Stimulated activated CD4-positive, alpha-beta T cell treated with anti-CD3 and anti-CD28 coated beads, TNF-alpha, amount 100 ng/mL, for 4 hours (primary cell): ENCODE data around the gene TBX15.
"Not testable (repeated sequence)": the region's sequence is repeated elsewhere in the genome, so short reads cannot be mapped to it uniquely, and the experiment has no call there.

Source experiments
- DNase-seq, 3 experiments: peaks; one replicate each; pipeline ENCODE4 v3.0.0-alpha.2; 2020; ENCODE audit warnings: low read depth in 3 of 3

TBX15 gene

DNA sequence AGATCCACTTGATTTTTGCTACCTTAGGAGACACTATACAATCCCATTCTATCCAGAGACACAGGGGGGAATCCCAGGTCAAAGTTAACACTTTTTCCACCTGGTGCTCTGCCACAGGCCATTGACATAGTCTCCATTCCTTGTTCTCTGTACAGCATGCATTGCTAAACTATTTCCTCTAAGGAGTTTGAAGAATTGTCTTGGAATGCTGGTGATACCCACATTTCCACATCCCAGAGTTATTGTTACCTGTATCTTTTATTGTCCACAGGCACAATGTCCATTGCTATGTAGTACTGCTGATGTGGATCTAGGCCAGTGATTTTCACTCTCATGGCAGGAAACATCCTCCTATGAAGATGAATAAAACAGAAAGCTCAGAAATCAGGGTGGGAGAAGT lies 61.9 kb downstream of the TBX15 start:
- no peak for DNase-seq

DNA sequence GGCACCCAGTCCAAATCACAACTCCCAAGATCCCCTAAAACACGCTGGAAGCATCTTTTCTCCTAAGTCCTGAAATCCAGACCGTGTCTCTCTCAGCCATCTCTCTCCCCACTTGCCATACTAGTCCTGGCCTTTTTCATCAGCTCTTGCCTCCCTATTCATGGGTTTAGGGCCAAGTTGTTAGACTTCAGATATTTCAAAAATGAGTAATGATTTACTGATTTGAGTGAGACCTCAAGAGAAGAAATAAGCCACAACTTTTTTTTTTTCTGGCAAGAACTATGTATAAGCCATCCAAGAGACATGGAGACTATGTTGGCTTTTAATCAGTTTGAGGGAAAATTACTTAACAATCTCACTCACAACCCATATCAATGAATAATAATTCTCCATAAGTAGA lies 62.5 kb downstream of the TBX15 start:
- no peak for DNase-seq

DNA sequence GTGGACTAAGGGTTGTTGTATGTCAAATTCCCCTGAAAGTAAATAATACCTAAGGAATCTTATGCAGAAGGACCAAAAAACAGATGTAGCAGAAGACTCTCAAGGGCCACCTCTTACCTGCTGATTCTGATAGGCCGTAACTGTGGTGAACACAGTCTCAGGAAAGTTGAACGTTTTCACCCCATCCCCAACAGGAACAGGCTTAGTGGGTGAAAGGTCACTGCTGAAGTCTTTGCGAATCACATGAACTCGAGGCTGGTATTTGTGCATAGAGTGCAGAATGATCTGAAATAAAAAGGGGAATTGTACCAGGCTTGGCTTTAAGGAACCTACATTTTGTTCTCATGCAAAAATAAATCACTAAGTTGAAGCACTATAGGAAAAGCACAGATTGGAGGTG lies 64.8 kb downstream of the TBX15 start:
- DNase-seq: no peak

DNA sequence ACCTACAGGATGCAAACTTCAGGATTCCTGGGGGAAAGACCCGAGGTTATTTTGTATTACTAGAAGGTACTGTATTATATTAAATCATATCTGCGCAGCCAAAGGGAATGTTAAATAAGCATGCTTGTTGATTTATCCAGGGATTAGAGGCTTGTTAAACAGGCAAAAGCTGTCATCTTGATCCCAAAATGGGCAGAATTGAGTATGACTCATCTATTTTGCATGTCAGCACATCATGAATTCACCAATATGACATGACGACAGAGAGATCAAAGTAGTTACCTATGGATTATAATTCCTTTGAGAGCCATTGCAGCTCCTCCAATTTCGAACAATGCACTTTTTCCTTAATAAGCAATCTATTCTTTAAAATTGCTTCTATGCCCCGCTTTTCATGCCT lies 66.1 kb downstream of the TBX15 start:
- no peak for DNase-seq

DNA sequence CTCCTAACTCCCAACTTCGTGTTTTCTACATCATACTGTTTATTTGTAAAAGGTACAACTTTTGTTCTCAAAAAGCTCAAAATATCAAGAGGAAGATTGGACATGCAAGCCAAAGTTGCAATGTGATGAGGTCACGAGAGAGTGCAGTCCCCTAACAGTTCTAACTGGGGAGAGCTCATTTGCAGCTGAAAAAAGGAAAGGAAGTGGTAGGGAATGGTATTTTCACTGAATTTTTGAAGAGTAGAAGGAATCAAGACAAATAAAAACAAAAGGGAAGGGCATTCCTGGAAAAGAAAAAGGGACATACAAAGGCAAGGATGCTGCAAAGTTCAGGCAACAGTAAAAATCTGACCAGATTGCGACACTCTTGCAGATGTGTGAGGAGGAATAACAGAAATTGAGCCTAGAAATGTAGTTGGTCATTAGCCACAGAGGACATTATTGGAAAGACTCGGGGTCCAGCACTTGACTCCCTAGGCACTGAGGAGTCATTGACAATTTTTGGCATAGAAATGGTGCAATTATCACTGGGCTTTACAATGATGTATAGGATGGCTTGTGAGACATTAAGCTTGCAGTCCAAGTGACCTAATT lies 67.9 kb downstream of the TBX15 start:
- no peak for DNase-seq

DNA sequence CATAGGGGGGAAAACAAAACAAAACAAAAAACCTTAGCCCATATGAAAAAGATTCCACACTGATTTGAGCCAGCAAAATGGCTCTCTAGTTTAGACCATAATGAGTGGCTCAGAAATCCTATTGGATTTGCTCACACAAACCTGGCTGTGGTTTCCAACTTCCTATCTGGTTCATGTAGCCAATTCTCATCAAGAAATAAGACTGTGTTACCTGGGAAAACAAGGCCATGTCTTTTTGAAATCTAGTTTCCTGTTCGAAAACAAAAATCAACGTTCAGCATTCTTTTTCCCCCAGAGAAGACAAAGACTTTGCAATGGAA lies 69.2 kb downstream of the TBX15 start:
- no peak for DNase-seq

DNA sequence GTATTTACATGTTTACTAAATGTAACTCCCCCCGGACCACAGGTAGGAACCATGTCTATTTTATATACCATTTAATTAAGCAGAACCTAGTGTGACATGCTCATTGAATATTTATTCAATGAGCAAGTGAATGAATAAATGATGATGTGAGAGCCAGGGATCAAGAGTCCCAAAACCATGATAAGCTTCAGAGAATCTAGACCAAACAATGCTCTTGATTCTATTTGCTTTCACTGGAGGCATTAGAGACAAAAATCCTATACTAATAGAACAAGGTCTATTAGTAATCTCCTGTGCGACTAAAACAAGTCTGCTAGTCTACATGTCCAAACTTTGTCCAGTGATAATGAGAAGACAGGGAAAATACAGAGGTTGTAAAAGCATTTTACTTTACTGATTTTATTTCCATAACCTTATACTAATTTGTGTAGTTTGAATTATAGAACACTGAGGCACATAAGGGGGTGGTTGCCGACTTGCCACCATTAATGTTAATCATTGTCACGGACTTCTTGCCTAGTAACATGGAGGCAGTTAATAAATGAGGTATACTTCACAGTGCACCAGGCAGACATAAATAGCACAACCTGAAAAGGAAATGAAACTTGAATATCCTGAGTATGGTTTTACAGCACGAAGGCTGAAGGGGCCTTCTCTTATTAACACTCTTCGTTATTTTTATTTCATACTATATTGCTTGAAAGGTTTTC lies 69.8 kb downstream of the TBX15 start:
- DNase-seq: no peak

DNA sequence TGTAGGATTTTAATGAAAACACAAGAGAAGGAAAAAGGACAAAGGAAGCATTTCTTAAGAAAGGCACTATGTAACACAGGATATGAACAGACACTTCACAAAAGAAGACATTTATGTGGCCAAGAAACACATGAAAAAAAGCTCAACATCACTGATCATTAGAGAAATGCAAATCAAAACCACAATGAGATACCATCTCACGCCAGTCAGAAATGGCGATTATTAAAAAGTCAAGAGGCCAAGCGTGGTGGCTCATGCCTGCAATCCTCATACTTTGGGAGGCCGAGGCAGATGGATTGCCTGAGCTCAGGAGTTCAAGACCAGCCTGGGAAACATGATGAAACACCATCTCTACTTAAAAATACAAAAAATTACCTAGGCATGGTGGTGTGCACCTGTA lies 71.8 kb downstream of the TBX15 start:
- DNase-seq: not testable (repeated sequence)

DNA sequence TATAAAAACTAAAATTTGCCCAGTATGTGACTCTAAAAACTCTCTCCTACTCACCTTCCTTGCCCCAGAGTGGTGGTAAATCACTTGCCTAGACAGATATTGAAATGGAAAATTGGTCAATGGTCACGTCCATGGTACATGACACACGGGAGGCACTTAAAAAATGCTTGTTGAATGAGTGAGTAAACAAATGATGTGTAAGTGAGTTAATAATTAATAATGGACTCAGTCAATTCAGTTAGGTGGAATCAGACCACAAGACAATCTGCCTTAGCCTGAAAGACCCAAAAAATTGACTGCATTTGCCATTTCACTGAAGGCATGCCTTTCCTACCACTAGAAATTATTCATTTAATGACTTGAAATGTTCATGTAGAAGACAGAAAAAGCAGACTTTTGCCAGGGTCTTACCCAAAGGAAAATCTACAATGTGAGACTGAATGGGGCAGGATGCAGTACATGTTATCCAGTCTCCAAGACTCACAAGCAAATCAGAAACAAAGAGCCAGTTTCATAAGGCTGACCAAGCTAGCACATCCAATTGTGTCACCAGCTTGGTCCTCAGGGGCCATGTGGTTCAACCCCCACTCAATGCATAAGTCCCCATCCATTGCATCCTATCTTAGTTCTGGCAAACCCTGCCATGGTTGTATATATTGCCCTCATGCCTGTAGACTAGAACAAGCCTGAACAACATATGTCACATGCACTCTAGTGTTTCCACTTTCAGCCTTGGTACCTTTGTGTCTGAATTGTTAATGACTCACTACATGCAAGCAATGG lies 73.6 kb downstream of the TBX15 start:
- no peak for DNase-seq

DNA sequence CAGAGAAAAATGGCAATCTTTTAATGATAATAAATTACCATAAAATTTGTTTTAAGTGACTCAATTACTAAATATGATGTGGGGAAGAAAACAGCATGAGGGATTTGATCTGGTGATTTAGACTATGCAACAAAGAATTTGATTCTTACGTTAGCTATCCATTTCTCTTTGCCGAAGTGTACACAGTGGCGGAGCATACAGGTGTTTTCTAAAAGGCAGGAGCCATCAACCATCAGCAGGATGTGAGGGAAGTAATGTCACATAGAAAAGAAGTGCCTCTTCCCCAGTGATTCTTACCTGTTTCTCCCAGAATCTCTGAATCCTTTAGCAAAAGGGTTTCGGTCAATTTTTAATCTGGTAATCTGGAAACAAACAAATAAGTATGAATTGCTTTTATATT lies 74.3 kb downstream of the TBX15 start:
- DNase-seq: no peak

DNA sequence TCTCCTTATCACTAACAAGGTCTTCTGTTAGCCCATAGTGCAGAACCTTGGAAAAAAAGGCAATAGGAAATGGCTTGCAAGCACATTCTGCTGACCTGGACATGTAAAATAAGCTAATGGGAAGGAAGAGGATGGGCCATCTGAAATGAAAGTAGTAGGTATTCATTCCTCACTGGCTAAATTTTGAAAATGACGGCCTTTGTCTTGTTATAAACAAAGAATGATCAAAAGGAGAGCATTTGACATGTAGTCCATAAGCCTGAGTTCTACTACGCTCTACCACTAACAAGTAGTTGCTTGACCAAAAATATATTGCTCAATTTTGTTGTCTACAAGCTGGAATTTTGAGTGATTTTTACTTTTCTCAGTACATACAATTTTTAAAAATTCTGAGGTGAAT lies 75.6 kb downstream of the TBX15 start:
- no peak for DNase-seq

DNA sequence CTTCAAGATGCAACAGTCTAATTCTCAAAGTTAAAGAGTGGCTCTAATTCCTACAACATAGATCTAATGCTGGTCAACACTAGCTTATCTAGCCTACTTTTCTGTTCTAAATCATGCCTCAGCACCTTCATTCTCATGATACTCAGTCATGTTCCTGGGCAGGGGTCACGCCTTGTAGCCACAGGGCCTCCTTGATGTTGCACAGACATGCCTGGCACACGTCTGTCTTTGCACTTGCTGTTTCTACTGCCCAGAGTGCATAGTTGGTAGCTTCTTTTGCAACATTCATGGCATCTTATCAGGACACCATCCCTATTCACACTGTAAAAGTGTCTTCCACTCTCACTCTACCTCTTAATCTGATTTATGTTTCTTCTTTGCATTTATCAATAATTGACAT lies 76.6 kb downstream of the TBX15 start:
- no peak for DNase-seq

DNA sequence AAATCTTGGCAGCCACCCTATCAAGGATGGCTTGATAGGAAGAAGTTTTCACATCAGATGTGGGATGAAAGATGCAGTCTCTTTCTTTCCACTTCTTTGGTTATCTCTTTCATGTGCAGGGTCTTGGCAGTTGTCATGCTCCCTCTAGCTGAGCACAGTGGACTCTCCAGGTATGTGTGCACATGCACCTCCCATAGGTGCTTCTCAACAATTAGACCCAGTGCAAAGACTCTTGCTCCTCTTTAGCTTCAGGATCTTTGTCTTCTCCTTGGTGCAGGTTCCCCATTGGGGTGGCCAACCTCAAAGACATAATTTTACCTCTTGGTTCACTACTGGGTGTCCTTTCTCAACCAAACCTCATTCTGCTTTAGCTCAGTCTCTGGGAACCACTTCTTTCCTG lies 80.7 kb downstream of the TBX15 start:
- DNase-seq: no peak

DNA sequence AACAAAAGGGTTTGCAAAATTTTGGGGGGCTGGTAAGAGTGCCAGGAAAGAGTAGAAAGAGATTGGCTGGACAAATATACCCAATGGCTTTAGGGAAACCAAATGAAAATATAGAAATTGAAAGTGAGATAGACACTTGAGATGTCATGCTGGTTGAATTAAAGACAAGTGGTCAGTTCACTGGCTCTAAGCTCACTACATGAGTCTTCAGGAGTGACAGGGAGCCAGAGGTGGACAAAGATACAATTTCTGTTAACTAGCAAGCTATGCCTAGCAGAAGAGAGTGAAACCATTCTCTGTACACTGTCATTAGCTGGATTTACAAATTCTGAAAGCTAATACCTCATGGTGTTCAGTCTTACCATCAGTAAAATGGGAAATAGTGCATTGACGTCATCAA lies 82.5 kb downstream of the TBX15 start:
- no peak for DNase-seq

DNA sequence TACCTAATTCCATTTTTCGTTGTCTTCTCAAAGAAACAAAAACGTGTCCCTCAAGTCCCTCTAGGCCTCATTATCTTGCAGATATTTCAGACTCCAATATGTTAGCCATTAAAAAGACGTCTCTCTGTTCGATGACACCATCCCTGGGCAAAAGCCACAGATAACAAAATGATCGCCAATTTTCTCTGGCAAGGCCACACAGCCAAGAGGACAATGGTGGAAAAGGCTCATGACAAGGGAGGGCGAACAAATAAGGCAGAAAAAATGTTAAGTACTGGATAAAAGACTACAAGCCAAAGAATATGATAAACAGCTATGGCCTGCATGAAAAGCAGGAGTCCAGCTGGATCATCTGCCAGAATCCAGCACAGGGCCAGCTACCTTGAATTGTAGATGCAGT lies 82.9 kb downstream of the TBX15 start:
- no peak for DNase-seq

DNA sequence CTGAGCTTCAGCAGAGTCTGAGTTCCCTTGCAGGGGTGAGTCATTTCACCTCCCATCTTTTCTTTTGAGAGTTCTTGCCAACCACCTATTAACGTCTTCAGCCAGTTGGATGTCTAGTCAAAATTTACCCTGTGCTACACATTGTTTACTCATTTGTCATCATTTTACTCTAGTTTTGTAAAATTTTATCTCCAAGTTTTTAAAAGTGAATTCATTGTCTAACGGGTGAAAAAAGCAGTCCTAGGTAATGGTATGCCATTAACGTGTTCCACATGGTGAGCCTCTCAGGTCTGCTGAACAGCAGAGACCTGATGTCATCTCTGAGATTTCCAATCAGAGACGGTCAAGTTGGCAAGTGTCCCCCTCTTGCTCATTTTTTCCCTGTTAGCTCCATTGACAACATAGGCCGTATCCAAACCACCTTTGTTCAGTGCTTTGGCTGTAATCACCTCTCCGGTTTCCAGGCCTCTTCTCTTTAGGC lies 85.4 kb downstream of the TBX15 start:
- DNase-seq: no peak

DNA sequence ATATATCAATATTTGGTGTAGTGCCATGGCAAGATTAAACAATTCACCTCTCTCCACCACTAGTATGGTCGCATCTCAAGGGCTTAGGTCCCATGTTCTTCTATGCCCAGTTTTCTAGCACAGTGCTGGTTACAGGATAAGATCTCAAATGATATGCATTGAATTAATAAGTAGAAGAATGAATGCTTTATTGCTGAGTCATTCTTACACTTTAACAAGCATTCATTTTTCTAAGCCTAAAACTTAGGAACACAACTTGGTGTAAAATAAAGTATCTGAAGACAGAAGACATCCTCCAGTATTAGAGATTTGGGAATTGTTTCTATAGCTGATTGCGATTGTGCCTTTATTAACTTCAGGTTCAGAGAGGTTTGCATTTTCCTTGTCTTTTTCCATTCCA lies 85.8 kb downstream of the TBX15 start:
- DNase-seq: no peak

DNA sequence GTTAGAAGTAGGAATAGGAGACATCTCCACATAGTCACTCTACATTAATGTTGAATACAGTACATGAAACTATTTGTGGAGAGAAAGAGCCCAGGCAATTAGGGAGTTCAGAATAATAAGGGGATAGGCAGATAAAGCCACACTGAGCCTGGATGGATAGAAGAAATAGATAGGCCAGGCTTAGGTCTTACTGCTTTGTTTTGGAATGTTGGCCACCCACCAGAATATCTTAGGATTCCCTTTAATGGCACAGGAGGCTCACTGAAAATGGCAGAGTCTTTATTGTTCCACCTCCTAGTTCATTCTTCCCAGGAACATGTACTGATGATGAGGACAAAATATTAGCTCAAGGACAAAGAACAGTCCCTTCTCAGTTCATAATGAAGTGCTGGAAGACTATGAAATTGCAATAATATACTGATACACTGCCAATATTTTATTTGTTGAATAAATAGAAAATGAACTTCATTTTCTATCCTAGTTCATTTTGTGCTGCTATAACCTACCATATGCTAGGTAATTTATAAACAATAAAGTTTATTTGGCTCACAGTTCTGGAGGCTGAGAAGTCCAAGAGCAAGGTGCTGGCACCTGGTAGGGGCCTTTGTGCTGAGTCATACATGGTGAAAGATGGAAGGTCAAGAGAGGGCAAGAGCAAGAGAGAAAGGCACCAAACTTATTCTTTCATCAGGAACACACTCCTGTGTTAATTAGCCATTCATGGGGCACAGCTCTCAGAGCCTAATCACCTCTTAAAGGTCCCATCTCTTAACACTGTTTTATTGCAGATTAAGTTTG lies 87.3 kb downstream of the TBX15 start:
- no peak for DNase-seq

DNA sequence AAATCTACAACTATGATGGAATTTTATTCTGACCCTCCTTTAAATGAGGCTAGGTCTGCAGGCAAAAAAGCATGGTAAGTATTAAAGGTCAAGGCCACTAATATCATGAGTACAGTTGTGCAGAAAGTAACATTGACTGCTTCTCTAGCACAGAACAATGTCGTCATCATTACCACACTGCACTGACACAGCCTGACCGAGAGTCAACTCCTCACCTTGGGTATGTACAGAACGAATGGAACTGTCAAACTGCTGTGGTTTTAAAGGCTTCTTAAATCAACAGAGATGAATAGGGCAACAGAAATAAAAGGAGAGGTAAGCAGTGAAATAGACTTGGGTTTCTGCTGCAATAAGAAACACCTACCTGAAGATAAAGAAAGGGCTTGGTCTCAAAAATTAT lies 88.8 kb downstream of the TBX15 start:
- DNase-seq: no peak

DNA sequence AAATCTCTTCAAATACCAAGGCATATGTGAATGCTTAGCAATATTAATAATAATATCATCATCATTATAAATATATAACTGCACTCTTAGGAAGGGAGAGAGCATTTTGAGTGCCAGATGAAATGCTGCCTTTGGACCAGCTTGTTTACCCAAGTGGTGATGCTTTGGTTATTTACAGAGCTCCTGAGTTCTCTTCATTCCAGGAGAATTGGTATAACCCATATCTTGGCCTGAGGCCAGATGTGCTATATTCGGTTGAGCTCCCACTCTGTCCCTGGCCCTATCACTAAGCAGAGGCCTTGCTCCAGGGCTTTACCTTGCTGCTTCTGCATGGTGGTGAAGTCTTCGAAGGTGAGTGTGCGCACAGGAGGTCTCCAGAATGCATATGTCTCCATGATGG lies 89.4 kb downstream of the TBX15 start:
- no peak for DNase-seq

DNA sequence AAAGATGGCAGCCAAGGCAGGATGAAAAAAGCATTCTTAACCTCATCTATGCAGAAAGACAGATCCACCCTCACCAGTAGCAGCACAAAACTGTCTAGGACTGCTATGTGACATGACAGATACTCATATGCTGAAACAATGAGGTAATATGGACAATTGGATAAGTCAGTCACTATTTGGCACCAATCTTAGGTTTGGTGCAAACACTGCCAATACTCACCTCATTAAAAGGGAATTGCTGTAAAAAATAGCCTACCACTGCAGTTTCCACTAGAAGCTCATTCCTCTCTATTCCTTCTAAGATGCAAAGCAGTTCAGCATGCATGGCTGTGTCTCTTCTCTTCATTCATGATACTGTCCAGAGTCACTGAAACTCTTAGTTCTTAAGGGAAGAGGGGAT lies 91.7 kb downstream of the TBX15 start:
- DNase-seq: no peak

DNA sequence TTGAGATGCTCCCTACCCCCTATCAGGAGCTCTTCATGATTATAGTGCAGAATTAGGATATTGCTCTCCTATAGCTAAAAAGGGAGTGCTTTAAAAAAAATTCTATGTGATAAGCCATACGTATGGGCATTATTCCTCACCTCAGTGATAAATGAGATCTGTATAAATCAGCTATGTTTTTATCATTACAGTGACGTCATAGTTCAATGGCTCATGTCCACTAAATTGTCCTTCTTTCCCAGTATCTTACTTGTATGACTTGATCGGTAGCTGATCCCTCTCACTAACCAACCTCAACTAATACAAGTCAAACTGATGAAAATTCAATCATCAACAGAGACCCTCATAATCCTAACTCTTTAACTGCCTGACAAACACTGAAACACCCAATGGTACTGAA lies 93.3 kb downstream of the TBX15 start:
- DNase-seq: no peak
